Retinal pigment epithelial cell (primary cell): ENCODE measurements around the gene PLCD3.

Experiments used
- DNase-seq: peaks from one replicate; pipeline ENCODE4 v3.0.0-alpha.2; 2010; ENCODE audit warnings: low read depth
- H3K4me3 ChIP-seq: 2 replicates; pipeline ENCODE4 v1.5.1; 2011; ENCODE audit warnings: mild to moderate bottlenecking, low read length, control low read depth, moderate library complexity
- TF ChIP-seq, protein P1 (sequence below): conservative IDR thresholded peaks from 2 replicates; pipeline ENCODE4 v1.5.1; 2011; ENCODE audit warnings: low read depth, low read length, control low read depth, inconsistent platforms

The PLCD3 gene

DNA sequence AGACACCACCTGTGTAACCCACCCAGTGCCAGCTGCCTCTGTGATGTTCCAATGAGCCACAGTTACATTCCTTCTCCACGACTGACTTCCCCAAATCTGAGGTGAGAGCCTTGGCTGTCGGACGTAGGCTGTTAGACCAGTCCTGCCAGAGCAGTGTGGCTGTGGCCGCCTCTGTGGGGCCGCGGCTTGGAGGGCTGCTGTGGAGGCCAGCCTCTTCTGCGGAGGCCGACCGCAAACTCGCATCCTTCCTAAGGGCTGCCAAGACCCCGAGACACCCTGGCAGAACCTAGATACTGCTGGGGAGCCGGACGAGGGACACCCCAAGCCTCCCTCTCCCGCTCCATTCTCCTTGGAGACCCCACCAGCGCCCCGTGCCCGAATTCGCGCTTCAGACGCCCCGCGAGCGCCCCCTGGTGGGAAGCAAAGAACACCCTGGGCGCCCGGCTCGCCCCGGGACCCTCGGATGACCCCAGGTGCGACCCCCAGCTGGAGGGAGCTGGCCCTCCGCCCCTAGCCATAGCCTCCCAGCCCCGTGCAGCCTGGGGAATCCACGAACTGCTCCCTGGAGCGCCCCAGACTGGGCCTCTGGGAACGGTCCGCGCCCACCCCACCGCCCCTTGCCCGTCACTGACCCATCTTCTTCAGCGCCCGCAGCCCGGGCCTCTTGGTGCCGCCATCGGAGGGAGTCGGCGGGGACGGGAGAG lies 547 bp downstream of the PLCD3 start:
- peak overlapping the region; percentile 84 for H3K4me3 ChIP-seq
- no peak for DNase-seq
- TF ChIP-seq, protein P1, sequence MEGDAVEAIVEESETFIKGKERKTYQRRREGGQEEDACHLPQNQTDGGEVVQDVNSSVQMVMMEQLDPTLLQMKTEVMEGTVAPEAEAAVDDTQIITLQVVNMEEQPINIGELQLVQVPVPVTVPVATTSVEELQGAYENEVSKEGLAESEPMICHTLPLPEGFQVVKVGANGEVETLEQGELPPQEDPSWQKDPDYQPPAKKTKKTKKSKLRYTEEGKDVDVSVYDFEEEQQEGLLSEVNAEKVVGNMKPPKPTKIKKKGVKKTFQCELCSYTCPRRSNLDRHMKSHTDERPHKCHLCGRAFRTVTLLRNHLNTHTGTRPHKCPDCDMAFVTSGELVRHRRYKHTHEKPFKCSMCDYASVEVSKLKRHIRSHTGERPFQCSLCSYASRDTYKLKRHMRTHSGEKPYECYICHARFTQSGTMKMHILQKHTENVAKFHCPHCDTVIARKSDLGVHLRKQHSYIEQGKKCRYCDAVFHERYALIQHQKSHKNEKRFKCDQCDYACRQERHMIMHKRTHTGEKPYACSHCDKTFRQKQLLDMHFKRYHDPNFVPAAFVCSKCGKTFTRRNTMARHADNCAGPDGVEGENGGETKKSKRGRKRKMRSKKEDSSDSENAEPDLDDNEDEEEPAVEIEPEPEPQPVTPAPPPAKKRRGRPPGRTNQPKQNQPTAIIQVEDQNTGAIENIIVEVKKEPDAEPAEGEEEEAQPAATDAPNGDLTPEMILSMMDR, result peak; percentile 74

DNA sequence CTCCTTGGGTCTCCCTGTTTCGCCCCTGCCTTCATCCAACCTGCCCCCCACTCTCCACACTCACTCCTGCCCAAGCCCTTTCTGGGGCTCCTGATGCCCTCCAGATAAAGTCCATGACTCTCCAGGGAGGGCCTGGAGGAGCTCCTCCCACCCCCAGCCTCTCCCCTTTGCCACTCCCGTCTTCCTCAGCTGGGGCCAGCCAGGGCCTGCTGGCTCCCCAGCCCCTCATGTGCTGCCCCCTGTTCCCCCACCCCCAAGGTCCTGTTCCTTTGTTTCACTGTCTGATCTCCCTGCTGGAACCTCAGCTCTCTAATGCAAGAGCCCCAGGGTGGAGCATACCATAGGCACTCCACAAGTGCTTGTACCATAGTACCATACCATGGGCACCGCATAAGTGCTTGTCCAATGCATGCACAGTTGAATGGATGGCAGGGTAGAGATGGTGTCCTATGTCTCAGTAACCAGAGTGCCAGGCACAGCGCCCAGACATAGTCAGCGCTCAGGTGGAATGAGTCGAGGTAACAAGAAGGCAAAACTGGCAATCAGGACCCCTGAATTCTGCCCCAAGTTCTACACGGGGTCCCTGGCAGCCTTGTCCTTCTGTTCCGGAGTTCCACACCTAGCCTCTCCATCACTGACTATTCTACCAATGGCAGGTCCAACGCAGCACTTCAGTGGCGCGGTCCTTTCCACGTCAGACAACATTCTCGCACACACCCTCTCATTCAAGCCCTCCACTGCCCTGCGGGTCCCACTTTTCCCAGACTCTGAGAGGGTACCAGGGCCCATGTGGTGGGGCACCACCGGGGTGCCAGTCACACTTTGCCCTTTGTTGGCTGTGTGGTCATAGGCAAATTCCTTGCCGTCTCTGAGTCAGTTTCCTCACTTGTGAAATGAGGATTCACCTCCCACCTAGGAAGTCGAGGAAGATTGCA lies 1.4 kb downstream of the PLCD3 start:
- peak overlapping the region; percentile 84 for H3K4me3 ChIP-seq
- no peak for DNase-seq
- TF ChIP-seq, protein P1, result no peak

DNA sequence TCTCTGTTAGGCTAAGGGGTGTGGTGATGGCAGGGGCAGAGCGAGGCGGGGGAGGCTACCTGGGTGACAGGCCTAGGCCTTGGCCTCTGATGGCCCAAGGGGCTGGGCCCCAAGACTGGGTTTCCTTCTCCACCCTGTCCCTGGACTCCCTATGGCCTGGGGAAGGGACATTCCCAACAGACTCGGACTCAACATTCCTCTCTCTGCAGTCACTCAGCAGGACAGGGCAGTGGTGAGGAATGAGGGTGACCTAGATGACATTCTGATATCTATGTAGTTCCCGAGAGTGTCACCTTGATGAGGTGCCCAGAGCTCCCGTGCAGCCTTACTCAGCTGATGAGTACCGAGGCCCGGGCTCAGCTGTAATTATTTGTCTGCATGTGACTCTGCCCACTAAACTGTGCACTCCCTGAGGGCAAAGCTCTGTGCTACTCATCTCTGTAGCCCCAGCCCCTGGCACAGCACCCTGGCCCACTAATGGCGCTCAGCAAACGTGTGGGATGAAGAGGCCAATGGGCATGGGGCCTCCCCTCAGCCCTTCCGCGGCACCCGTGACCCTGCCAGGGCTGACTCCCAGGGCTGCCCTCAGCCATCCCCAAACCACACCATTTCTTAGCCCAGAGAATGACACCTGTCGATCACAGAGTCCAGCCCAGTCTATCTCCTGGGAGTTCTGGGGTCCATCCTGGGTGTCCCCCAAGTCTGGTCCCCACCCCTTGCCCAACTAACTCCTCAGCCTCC lies 2.2 kb downstream of the PLCD3 start:
- DNase-seq, result no peak
- TF ChIP-seq, protein P1, result no peak
- peak overlapping the region; percentile 84 for H3K4me3 ChIP-seq

DNA sequence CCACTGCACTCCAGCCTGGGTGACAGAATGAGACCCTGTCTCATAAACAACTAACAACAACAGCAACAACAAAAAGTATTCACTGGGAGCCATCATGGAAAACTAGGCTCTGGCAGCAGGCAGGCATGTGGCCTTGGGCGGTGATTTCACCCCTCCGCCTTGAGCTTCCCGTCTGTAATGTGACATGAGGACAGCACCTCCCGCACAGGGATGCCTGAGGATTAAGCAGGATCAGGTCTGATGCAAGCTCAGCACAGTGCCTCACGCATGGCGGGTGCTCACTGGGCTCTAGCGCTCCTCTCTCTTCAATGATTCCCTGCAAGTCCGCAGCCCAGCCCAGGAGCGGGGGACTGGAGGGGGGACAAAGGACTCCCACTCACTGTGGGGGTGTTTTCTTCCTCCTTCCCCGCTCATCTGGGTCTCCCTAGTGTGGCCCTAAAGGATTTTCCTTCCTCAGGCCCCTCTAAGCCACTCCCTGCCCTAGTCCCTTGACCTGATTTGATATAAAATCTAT lies 2.8 kb downstream of the PLCD3 start:
- no peak overlapping the region for H3K4me3 ChIP-seq

DNA sequence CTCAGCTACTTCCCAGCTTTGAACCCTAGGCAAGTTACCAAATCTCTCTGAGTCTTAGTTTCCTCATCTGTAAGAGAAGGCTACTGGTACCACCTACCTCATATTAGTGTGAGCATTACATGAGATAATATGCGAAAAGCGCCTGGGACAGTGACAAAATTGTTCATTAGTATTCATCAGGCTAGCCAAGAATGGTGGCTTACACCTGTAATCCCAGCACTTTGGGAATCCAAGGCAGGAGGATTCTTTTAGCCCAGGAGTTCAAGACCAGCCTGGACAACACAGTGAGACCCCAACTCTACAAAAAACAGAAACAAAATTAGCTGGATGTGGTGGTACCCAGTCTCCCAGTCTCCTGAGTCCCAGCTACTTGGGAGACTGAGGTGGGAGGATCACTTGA lies 3.3 kb downstream of the PLCD3 start:
- TF ChIP-seq, protein P1, result no peak
- H3K4me3 ChIP-seq, result no peak overlapping the region
- no peak for DNase-seq

More for the DNA sequence above, 2.8 kb downstream of the PLCD3 start:
- TF ChIP-seq, protein P1, result no peak
- peak; percentile 86 for DNase-seq

DNA sequence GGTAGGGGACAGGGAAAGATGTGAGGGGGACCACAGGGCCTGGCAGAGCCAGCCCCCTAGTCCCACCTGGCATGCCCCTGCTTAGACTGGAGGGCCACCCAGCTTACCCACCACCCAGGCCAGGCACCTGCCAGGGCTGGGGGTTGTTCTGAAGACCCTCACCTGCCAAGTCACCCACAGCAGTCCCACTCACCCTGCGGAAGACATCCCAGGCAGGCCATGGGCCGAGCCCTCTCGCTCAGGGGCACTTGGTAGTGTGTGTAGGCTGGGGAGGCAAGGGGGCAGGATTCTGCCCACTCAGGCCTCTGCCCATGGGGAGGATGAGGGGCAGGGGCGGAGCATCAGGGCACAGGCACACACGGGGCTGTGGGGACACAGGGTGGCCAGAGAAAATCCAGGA lies 4.0 kb downstream of the PLCD3 start:
- TF ChIP-seq, protein P1, result no peak
- H3K4me3 ChIP-seq, result no peak overlapping the region

More for the DNA sequence above, 4.0 kb downstream of the PLCD3 start:
- DNase-seq, result no peak
